ENCODE data around the gene FAM118A. TPM values are rescaled to one million over a fixed set of nuclear protein-coding genes. Genes with fewer than 3 reads are reported as not detected.

Gene FAM118A
- total RNA-seq, 1 donor from 2014 or later = 59.3 TPM

- Mint-ChIP-seq H3K4me1 (peaks cover 15% of the 10 kb centered on the region), H3K9me3 (no peaks in the 10 kb centered on the region), H3K4me3 (no peak overlapping the region), H3K36me3 (ENCODE audit: low read depth) (no peaks in the 10 kb centered on the region), H3K27ac (no peak overlapping the region), H3K27me3 (no peaks in the 10 kb centered on the region)
- no peak for DNase-seq
- no peak for TF ChIP-seq CTCF (IDR thresholded peaks at IDR 0.05)
- intact Hi-C loops (cut with micrococcal nuclease) = loop anchor here (5.0 kb wide), 1 partner anchor 143 kb away; the partner anchor contains the start of gene NUP50
- ChIA-PET CTCF (no interaction called here), POLR2A (interaction anchor here (0.6 kb wide), 1 partner anchor 27 kb away, joined by 6 read pairs; no protein-coding TSS in a partner anchor)
- no peak for ATAC-seq (ENCODE audit: low read depth)
These were observed 4.8 kb upstream of the FAM118A start for GRCh38 chr22:45304971-45305370.

- Mint-ChIP-seq H3K27ac (no peak overlapping the region), H3K4me1 (peaks cover 17% of the 10 kb centered on the region), H3K27me3 (no peaks in the 10 kb centered on the region), H3K4me3 (no peak overlapping the region), H3K9me3 (no peaks in the 10 kb centered on the region), H3K36me3 (ENCODE audit: low read depth) (peaks cover 2% of the 10 kb centered on the region)
- no peak for TF ChIP-seq CTCF (IDR thresholded peaks at IDR 0.05)
- intact Hi-C loops (cut with micrococcal nuclease) = loop anchor here (5.0 kb wide), 1 partner anchor 143 kb away; the partner anchor contains the start of gene NUP50
- POLR2A ChIA-PET = interaction anchor here (0.6 kb wide), 1 partner anchor 28 kb away, joined by 6 read pairs; no protein-coding TSS in a partner anchor
- no peak for ATAC-seq (ENCODE audit: low read depth)
- no peak for DNase-seq
- CTCF ChIA-PET = interaction anchor here (1.6 kb wide), 1 partner anchor 18 kb away, joined by 4 read pairs; no protein-coding TSS in a partner anchor
These were observed 4.2 kb upstream of the FAM118A start for GRCh38 chr22:45305456-45306075.

- Mint-ChIP-seq H3K27me3 (no peaks in the 10 kb centered on the region), H3K36me3 (ENCODE audit: low read depth) (peaks cover 2% of the 10 kb centered on the region), H3K27ac (no peak overlapping the region), H3K4me1 (peaks cover 23% of the 10 kb centered on the region), H3K9me3 (no peaks in the 10 kb centered on the region), H3K4me3 (no peak overlapping the region)
- ATAC-seq (ENCODE audit: low read depth) (no peak), DNase-seq (no peak)
- ChIA-PET CTCF (interaction anchor here (1.6 kb wide), 1 partner anchor 18 kb away, joined by 4 read pairs; no protein-coding TSS in a partner anchor), POLR2A (interaction anchor here (0.5 kb wide), 1 partner anchor 18 kb away, joined by 4 read pairs; no protein-coding TSS in a partner anchor)
- intact Hi-C loops (cut with micrococcal nuclease) = loop anchor here (5.0 kb wide), 1 partner anchor 144 kb away; the partner anchor contains the start of gene NUP50
- TF ChIP-seq CTCF (IDR thresholded peaks at IDR 0.05) = no peak
These were observed 3.6 kb upstream of the FAM118A start for GRCh38 chr22:45306139-45306538.

GRCh38 chr22:45308391-45308956 lies 1.3 kb upstream of the FAM118A start:
- Mint-ChIP-seq H3K4me1 (peaks cover 28% of the 10 kb centered on the region), H3K27me3 (no peaks in the 10 kb centered on the region), H3K9me3 (no peaks in the 10 kb centered on the region), H3K4me3 (peak overlapping the region; percentile 85), H3K27ac (peak overlapping the region; percentile 90), H3K36me3 (ENCODE audit: low read depth) (peaks cover 9% of the 10 kb centered on the region)
- POLR2A ChIA-PET = interaction anchor here (1.1 to 2.9 kb wide), 5 partner anchors 9 to 20 kb away, joined by 4 to 20 read pairs (median 6); no protein-coding TSS in a partner anchor
- TF ChIP-seq CTCF (IDR thresholded peaks at IDR 0.05) = no peak
- CTCF ChIA-PET = no interaction called here
- intact Hi-C loops (cut with micrococcal nuclease) = loop anchor here (5.0 kb wide), 1 partner anchor 146 kb away; the partner anchor contains the start of gene NUP50
- no peak for ATAC-seq (ENCODE audit: low read depth)
- no peak for DNase-seq

GRCh38 chr22:45308957-45309421 lies 745 bp upstream of the FAM118A start:
- H3K4me1 Mint-ChIP-seq = peaks cover 30% of the 10 kb centered on the region
- intact Hi-C loops (cut with micrococcal nuclease) = loop anchor here (1.0 to 5.0 kb wide), 7 partner anchors 9 to 147 kb away; partner anchors contain the start of genes KIAA0930, NUP50, RIBC2 and SMC1B
- H3K4me3 Mint-ChIP-seq = peak overlapping the region; percentile 85
- POLR2A ChIA-PET = interaction anchor here (0.6 to 2.9 kb wide), 8 partner anchors 9 to 348 kb away, joined by 3 to 20 read pairs (median 6); partner anchors contain the start of gene UPK3A
- peak overlapping the region; percentile 90 for H3K27ac Mint-ChIP-seq
- H3K36me3 Mint-ChIP-seq (ENCODE audit: low read depth) = peaks cover 9% of the 10 kb centered on the region
- no peaks in the 10 kb centered on the region for H3K9me3 Mint-ChIP-seq
- ATAC-seq (ENCODE audit: low read depth) = no peak
- CTCF ChIA-PET = no interaction called here
- DNase-seq = no peak
- no peaks in the 10 kb centered on the region for H3K27me3 Mint-ChIP-seq
- TF ChIP-seq CTCF (IDR thresholded peaks at IDR 0.05) = no peak
